Ishikawa (cell line): Measurements from ENCODE around the gene SPATA6.

Experiments used
- CEBPB ChIP-seq: IDR thresholded peaks from 2 replicates; pipeline ENCODE4 v1.6.1; 2012
- FOXM1 ChIP-seq: IDR thresholded peaks from 2 replicates; pipeline ENCODE4 v1.6.1; 2012; ENCODE audit warnings: low read depth, borderline replicate concordance
- TAF1 ChIP-seq: IDR thresholded peaks from 2 replicates; pipeline ENCODE4 v1.6.1; 2012; ENCODE audit warnings: low read depth, mild to moderate bottlenecking
- TCF12 ChIP-seq: IDR thresholded peaks from 2 replicates; pipeline ENCODE4 v1.6.1; 2012; ENCODE audit warnings: low read depth
- YY1 ChIP-seq: IDR thresholded peaks from 2 replicates; pipeline ENCODE4 v1.6.1; 2012; ENCODE audit warnings: low read depth
- TF ChIP-seq, protein P1 (sequence below): IDR thresholded peaks from 2 replicates; pipeline ENCODE4 v1.6.1; 2012
- TF ChIP-seq, protein P2 (sequence below): IDR thresholded peaks from 2 replicates; pipeline ENCODE4 v1.6.1; 2012; ENCODE audit warnings: low read depth, mild to moderate bottlenecking

DNA sequence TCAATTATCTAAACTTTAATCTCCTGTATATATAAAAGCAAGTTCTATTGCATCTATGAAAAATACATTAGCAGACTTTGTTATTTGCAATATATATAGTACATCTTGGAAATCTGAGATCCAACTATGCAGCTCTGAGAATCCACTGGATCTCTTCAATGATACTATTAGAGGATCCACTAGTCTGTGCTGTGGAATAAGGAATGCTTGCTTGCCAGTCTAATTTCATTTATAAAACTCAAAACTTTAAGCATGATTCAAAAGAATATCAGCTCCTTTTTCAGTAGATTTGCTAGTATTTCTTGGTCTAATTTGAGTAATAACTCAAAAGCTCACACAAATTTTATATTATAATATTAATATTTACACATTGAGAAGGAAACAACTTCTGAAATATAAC lies 115.1 kb downstream of the SPATA6 start:
- TF ChIP-seq FOXM1 = no peak
- TF ChIP-seq, protein P1, sequence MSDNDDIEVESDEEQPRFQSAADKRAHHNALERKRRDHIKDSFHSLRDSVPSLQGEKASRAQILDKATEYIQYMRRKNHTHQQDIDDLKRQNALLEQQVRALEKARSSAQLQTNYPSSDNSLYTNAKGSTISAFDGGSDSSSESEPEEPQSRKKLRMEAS = no peak
- TF ChIP-seq, protein P2, sequence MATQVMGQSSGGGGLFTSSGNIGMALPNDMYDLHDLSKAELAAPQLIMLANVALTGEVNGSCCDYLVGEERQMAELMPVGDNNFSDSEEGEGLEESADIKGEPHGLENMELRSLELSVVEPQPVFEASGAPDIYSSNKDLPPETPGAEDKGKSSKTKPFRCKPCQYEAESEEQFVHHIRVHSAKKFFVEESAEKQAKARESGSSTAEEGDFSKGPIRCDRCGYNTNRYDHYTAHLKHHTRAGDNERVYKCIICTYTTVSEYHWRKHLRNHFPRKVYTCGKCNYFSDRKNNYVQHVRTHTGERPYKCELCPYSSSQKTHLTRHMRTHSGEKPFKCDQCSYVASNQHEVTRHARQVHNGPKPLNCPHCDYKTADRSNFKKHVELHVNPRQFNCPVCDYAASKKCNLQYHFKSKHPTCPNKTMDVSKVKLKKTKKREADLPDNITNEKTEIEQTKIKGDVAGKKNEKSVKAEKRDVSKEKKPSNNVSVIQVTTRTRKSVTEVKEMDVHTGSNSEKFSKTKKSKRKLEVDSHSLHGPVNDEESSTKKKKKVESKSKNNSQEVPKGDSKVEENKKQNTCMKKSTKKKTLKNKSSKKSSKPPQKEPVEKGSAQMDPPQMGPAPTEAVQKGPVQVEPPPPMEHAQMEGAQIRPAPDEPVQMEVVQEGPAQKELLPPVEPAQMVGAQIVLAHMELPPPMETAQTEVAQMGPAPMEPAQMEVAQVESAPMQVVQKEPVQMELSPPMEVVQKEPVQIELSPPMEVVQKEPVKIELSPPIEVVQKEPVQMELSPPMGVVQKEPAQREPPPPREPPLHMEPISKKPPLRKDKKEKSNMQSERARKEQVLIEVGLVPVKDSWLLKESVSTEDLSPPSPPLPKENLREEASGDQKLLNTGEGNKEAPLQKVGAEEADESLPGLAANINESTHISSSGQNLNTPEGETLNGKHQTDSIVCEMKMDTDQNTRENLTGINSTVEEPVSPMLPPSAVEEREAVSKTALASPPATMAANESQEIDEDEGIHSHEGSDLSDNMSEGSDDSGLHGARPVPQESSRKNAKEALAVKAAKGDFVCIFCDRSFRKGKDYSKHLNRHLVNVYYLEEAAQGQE = no peak
- no peak for TF ChIP-seq TAF1
- TF ChIP-seq CEBPB = no peak
- TF ChIP-seq YY1 = no peak
- no peak for TF ChIP-seq TCF12
